Measurements from ENCODE around the gene ARHGEF28.
A peak's percentile ranks its signal among the peaks of the same experiment; 100 is the strongest.

The ARHGEF28 gene

GRCh38 chr5:73908395-73908794, 282.4 kb downstream of the ARHGEF28 start:
- no peak for DNase-seq

- no peak for DNase-seq
Observed at GRCh38 chr5:73908846-73909245, 282.9 kb downstream of the ARHGEF28 start.

- no peak for DNase-seq
Observed at GRCh38 chr5:73909474-73909873, 283.5 kb downstream of the ARHGEF28 start.

GRCh38 chr5:73911761-73912393, 285.9 kb downstream of the ARHGEF28 start:
- DNase-seq: no peak

GRCh38 chr5:73912821-73913271, 286.9 kb downstream of the ARHGEF28 start:
- no peak for DNase-seq

GRCh38 chr5:73913971-73914370, 288.0 kb downstream of the ARHGEF28 start:
- DNase-seq: no peak

GRCh38 chr5:73915345-73915744, 289.3 kb downstream of the ARHGEF28 start:
- no peak for DNase-seq

- no peak for DNase-seq
Observed at GRCh38 chr5:73917433-73917832, 291.4 kb downstream of the ARHGEF28 start.

GRCh38 chr5:73917891-73918290, 291.9 kb downstream of the ARHGEF28 start:
- no peak for DNase-seq

GRCh38 chr5:73918791-73919221, 292.8 kb downstream of the ARHGEF28 start:
- DNase-seq: no peak

- DNase-seq: no peak
Observed at GRCh38 chr5:73921741-73922140, 295.7 kb downstream of the ARHGEF28 start.

- DNase-seq: no peak
Observed at GRCh38 chr5:73922224-73922623, 296.2 kb downstream of the ARHGEF28 start.

GRCh38 chr5:73922875-73923557, 297.0 kb downstream of the ARHGEF28 start:
- DNase-seq: no peak

- DNase-seq: no peak
Observed at GRCh38 chr5:73928476-73929070, 302.6 kb downstream of the ARHGEF28 start.

GRCh38 chr5:73935719-73936118, 309.7 kb downstream of the ARHGEF28 start:
- DNase-seq: no peak

- DNase-seq: peak; percentile 29
Observed at GRCh38 chr5:73938280-73938937, 312.4 kb downstream of the ARHGEF28 start.

- DNase-seq: no peak
Observed at GRCh38 chr5:73938938-73939320, 312.9 kb downstream of the ARHGEF28 start.

- DNase-seq: no peak
Observed at GRCh38 chr5:73939557-73939956, 313.6 kb downstream of the ARHGEF28 start.

- DNase-seq: no peak
Observed at GRCh38 chr5:73940026-73940425, 314.0 kb downstream of the ARHGEF28 start.

- no peak for DNase-seq
Observed at GRCh38 chr5:73940801-73941200, 314.8 kb downstream of the ARHGEF28 start.

GRCh38 chr5:73942783-73943182, 316.8 kb downstream of the ARHGEF28 start:
- DNase-seq: no peak

- DNase-seq: no peak
Observed at GRCh38 chr5:73943397-73943796, 317.4 kb downstream of the ARHGEF28 start.

- DNase-seq: no peak
Observed at GRCh38 chr5:73944581-73944980, 318.6 kb downstream of the ARHGEF28 start.

- no peak for DNase-seq
Observed at GRCh38 chr5:73945505-73945904, 319.5 kb downstream of the ARHGEF28 start.
